ENCODE measurements around the gene SLC39A5.
"Not testable (repeated sequence)": the region's sequence is repeated elsewhere in the genome, so short reads cannot be mapped to it uniquely, and the experiment has no call there.

Gene SLC39A5

DNA sequence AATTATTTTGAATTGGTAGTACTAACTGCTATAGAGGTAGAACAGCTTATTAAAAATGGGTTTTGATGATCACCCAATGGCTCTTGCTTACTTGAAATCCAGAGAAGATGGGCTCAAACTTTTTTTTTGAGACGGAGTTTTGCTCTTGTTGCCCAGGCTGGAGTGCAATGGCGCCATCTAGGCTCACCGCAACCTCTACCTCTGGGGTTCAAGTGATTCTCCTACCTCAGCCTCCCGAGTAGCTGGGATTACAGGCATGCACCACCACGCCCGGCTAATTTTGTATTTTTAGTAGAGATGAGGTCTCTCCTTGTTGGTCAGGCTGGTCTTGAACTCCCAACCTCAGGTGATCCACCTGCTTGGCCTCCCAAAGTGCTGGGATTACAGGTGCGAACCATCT, 33.1 kb downstream of the SLC39A5 start:
- not testable (repeated sequence) for H3K27ac ChIP-seq, H3K4me3 ChIP-seq

DNA sequence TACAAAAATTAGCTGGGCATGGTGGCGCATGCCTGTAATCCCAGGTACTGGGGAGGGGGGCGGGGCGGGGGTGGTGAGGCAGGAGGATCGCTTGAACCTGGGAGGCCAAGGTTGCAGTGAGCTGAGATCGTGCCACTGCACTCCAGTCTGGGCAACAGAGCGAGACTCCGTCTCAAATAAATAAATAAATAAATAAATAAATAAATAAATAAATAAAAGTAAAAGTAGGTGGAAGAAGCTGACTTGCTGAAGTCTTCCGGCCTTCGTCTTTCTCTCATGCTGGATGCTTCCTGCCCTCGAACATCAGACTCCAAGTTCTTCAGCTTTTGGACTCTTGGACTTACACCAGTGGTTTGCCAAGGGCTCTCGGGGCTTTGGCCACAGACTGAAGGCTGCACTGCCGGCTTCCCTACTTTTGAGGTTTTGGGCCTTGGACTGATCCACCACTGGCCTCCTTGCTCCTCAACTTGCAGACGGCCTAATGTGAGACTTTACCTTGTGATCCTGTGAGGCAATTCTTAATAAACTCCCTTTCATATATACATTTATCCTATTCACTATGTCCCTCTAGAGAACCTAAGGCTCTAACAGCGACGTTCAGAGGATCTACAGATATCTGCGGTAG, 36.3 kb downstream of the SLC39A5 start:
- peak overlapping the region; percentile 54 to 73 (median 68) for H3K4me3 ChIP-seq
- peak overlapping the region in 20 of 21 experiments; percentile 68 to 95 (median 90) for H3K27ac ChIP-seq

DNA sequence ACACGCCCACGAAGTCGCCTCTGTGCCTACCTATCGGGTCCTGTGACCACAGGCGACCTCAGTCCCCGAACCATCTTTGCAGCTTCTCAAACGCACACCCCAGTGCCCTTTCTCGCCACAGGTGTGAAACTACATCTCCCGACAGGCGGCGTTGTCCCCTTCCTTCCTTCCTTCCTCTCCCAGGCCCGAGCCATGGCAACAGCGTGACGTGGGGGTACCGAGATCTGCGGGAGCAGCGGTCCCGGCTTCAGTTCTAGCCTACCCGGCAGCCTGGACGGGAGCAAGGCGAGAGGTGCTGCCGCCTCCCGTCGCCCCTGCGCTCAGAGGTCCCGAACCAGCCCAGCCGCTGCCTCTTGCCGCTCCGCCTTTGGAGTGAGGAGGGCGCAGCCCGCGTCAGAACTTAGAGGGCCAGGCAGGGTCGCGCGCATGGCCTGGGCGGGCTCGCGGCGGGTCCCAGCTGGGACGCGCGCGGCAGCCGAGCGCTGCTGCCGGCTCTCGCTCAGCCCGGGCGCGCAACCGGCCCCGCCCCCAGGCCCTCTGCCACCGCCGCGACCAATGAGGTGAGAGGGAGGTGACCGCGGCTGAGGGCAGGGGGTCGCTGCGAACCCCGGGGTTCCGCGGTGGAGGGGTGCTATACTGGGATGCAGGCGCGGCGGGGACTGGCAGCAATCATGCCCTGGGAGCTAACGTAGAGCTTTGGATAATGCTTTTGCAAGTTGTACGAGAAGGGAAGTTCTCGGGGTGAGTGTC, 37.0 kb downstream of the SLC39A5 start, which contains the start of gene COQ10A:
TSS of gene COQ10A (plus strand) at position 250 of the 750 bp plus-strand sequence. CDS start at position 427, 177 bp downstream.
- Histone ChIP-seq H3K27ac (peak within 1 kb of the TSS; percentile 39 to 95 (median 89)), H3K4me3 (peak within 1 kb of the TSS; percentile 54 to 73 (median 68))

DNA sequence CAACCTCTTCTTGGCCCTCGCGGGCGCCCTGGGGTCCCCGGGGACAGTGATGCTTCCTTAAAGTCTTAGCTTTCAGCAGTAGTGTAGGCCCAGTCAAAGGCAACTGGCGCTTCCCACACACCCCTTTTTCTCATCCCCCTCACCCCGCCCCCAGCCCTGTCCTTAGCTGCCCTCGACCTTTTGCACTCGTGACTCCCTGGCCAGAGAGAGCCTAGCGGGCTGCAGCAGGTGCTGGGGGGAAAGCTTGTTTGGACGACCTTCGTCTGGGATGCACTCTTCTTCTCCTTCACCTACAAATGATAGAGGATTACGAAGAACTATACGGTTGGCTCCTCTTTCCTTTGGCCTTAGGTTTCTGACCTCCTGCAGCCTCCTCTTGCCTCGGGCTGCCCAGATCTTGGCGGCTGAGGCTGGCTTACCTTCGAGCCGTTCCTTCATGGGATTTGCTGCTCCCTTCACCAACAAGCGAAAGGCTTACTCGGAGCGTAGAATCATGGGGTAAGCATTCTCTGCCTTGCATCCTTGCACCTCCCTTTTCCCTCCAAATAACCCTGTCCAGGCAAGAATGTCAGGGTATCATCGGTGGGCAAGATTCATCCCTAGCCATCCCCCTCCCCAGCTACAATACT, 37.7 kb downstream of the SLC39A5 start:
- H3K27ac ChIP-seq = peak overlapping the region in 19 of 21 experiments; percentile 68 to 95 (median 90)
- peak overlapping the region; percentile 54 to 73 (median 68) for H3K4me3 ChIP-seq

DNA sequence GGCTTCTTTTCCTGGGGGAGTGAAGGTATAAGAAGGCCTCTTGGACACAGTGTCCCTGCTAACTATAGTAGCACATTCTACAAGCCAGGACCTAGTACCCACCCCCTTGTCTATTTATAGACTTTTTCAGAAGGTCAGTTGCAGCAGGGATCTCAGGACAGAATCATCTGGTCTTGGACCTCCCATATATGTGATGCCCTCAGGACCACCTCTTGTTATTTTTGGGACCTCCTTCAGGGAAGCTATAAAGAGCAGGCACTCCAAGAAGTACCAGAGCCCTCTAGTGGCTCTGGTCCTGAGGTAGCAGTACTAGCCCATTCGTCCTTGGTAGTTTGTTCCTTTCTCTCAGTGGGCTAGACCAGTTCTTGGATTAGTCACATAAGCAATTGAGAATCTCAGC, 41.2 kb downstream of the SLC39A5 start:
- Histone ChIP-seq H3K27ac (no peak overlapping the region), H3K4me3 (no peak overlapping the region)

DNA sequence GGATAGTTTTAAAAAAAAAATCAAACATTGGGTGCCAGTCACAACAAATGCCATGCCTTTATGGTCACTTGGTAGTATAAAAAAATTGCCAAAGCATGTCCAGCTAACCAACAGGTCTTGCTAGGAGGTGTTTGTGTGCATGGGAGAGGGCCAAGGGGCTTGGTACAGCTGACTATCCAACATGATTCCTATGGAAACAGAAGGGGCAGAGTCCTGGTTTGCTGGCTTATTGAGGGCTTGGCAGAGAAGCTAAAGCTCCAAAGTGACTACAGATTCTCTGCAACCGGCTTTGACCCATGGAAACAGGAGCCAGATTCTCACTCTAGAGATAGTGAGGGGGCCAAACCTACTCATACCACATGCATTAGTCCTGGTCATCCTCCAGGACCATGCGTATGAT, 42.6 kb downstream of the SLC39A5 start:
- not testable (repeated sequence) for H3K4me3 ChIP-seq, H3K27ac ChIP-seq

DNA sequence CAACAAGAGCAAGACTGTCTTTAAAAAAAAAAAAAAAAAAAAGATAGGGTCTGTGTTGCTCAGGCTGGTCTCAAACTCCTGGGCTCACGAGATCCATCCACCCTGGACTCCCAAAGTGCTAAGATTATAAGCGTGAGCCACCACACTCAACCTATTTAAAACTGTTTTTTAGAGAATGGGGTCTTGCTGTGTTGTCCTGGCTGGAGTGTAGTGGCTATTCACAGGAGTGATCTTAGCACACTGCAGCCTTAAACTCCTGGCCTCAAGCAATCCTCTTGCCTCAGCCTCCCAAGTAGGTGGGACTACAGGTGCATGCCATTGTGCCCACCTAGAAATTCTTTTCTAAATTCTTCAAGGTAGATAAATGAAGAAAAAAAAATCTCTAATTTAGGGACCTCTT, 44.4 kb downstream of the SLC39A5 start:
- Histone ChIP-seq H3K27ac (no peak overlapping the region), H3K4me3 (no peak overlapping the region)

DNA sequence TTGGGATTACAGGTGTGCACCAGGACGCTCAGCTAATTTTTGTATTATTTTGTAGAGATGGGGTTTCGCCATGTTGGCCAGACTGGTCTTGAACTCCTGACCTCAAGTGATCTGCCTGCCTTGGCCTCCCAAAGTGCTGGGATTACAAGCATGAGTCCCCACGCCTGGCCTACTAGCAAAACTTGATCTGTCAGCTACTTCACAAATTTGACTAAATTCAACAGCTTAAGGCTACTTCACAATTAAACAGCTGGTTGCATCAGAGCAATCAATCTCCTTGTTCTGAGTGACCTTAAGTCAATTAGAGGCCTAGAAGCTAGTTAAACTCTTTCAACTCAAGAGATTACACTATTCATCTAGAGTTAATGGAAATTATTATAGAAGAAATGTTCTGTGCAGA, 49.1 kb downstream of the SLC39A5 start:
- Histone ChIP-seq H3K27ac (no peak overlapping the region), H3K4me3 (no peak overlapping the region)

DNA sequence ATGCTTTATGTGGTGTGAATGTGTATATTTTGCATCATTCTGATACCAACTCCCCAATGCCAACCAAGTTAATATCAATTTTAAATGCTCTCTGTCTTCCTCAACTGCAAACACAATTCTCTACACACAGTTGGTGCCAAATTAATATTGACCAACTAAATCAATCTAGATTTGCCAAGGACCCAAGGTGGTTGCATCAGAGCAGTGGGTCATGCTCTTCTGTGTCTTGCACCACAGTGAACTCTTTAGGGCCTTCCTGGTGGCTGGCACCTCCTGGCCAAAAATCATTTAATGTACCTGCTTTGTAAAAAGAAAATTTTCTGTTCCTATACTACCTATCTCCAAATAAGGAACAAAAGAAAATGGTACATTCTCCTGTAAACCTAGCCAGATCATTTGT, 51.0 kb downstream of the SLC39A5 start:
- no peak overlapping the region for H3K4me3 ChIP-seq
- H3K27ac ChIP-seq = no peak overlapping the region

DNA sequence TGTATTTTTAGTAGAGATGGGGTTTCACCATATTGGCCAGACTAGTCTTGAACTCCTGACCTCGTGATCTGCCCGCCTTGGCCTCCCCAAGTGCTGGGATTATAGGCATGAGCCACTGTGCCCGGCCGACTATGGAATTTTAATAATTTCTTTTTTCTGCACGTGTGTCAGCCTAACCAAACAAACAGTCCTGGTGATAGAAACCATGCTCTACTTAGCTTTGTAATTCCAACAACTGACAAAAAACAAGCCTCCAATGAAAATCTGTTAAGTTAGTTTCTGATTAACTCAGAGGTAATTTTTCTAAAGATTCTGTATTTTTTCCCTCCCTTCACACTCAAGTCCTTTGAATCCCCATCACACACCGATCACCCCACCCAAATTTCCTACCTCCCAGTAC, 52.2 kb downstream of the SLC39A5 start:
- no peak overlapping the region for H3K27ac ChIP-seq
- H3K4me3 ChIP-seq = no peak overlapping the region

DNA sequence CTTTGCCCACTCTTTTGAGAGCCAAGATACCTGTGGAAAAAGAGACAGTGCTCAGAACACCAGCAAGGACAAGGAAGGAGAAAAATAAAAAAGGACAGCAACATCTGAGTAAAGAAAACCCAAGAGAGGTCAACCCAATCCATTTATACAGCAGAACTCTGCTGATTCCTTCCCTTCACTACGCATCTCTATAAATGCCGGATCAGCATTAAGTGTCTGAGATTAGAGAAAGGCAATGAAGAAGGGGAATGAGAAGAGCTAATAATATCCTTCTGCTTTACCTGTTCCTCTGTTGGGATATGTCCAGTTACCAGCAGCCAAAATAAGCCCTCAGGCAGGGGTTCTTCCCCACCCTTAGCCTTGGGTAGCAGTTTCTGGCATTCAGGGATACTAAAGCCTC, 52.7 kb downstream of the SLC39A5 start:
- Histone ChIP-seq H3K4me3 (no peak overlapping the region), H3K27ac (no peak overlapping the region)

DNA sequence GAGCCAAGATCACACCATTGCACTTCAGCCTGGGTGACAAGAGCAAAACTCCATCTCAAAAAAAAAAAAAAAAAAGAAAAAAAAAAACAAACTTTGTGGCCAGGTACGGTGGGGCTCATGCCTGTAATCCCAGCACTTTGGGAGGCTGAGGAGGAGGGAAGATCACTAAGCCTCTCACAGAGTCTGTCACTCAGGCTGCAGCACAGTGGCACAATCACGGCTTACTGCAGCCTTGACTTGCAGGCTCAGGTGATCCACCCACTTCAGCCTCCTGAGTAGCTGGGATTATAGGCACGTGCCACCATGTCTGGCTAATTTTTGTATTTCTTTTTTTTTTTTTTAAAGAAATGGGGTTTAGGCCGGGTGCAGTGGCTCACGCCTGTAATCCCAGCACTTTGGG, 54.4 kb downstream of the SLC39A5 start:
- H3K4me3 ChIP-seq, H3K27ac ChIP-seq: not testable (repeated sequence)

DNA sequence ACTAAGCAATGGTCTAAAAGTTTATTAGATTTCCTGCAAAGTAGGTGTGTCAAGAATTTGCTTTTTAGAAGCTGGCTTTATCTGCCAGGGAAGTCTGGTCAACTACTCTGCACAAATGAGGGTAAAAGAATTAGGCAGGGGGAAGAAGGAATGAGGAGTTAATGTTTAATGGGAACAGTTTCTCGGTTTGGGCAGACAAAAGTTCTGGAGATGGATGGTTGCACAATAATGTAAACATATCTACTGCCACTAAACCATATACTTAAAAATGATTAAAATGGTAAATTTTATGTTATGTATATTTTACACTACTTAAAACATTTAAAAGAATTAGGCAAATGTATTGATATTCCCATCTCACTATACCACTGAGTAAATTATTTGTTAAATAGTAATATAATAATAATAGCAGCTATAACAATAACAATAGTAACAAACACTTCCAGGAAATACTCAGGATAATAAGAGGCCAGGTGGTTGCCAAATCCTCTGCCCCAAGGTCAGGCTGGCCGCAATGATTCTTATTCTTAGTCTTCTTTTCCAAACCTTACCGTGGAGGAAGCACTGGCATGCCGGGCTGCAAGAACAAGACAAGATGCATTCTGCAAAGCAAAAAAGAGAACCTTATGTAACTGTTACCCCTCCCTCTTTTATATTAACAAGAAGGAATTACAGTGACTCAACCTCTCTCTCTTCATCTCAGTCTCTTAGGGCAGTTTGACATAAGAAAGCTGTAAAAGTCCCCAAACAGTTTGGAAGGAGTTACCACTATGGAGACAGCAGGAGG, 56.4 kb downstream of the SLC39A5 start:
- H3K4me3 ChIP-seq = no peak overlapping the region
- H3K27ac ChIP-seq = peak overlapping the region in 2 of 21 experiments; percentile 0 to 16

Data from skin epidermis (tissue), 12 donors.